GM19455 (cell line): ENCODE results near the gene QPRT.
"Not testable (repeated sequence)": the region's sequence is repeated elsewhere in the genome, so short reads cannot be mapped to it uniquely, and the experiment has no call there.

Experiments
- ATAC-seq: cut with Tn5 transposase; IDR thresholded peaks from one replicate; pipeline ENCODE4 v1.9.1; 2021; ENCODE audit not compliant: unreplicated experiment

QPRT gene

DNA sequence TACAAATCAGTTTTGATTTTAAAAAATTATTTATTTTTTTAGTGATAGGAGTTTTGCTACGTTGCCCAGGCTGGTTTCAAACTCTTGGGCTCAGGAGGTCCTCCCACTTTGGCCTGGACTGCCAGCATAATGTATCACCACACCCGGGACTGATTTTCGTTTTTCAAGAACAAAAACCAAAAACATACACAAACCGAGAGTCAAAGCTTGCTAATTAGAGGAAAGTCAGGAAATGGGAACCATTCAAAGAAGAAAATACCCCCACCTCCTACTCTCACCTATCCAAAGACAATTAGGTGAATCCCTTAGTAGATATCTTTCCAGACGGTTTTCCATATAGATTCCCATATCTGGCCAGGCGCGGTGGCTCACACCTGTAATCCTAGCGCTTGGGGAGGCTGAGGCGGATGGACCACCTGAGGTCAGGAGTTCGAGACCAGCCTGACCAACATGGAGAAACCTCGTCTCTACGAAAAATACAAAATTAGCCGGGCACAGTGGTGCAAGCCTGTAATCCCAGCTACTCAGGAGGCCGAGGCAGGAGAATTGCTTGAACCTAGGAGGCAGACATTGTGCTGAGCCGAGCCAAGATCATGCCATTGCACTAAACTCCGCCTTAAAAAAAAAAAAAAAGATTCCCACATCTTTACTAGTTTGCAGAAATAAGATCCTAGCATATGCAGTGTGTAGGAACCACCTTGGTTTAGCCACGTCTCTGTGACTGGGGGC lies 16.8 kb upstream of the QPRT start:
- ATAC-seq: no peak

DNA sequence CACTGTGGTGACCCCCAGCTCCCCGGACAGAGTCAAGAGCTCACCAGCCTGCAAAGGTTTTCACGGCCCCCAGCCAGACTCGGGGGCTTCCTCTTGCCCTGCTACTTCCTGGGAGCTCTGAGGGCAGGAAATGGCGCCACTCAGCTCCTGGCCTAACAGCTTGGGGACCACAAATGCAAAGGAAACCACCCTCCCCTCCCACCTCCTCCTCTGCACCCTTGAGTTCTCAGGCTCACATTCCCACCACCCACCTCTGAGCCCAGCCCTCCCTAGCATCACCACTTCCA lies 16.3 kb upstream of the QPRT start:
- no peak for ATAC-seq

DNA sequence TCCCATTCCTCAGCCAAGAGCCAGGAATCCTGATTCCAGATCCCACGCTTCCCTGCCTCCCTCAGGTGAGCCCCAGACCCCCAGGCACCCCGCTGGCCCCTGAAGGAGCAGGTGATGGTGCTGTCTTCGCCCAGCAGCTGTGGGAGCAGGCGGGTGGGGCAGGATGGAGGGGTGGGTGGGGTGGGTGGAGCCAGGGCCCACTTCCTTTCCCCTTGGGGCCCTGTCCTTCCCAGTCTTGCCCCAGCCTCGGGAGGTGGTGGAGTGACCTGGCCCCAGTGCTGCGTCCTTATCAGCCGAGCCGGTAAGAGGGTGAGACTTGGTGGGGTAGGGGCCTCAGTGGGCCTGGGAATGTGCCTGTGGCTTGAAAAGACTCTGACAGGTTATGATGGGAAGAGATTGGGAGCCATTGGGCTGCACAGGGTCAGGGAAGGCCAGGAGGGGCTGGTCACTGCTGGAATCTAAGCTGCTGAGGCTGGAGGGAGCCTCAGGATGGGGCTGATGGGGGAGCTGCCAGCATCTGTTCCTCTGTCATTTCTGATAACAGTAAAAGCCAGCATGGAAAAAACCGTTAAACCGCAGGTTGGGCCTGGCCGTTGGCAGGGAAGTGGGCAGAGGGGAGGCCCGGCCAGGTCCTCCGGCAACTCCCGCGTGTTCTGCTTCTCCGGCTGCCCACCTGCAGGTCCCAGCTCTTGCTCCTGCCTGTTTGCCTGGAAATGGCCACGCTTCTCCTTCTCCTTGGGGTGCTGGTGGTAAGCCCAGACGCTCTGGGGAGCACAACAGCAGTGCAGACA lies 15.8 kb upstream of the QPRT start, which contains the start of gene SPN:
SPN (plus strand) TSS at position 232 of the 791 bp plus-strand sequence; CDS start at position 714, 482 bp downstream.
- ATAC-seq: no peak

DNA sequence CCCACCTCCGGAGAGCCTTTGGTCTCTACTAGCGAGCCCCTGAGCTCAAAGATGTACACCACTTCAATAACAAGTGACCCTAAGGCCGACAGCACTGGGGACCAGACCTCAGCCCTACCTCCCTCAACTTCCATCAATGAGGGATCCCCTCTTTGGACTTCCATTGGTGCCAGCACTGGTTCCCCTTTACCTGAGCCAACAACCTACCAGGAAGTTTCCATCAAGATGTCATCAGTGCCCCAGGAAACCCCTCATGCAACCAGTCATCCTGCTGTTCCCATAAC lies 15.2 kb upstream of the QPRT start:
- ATAC-seq: no peak

DNA sequence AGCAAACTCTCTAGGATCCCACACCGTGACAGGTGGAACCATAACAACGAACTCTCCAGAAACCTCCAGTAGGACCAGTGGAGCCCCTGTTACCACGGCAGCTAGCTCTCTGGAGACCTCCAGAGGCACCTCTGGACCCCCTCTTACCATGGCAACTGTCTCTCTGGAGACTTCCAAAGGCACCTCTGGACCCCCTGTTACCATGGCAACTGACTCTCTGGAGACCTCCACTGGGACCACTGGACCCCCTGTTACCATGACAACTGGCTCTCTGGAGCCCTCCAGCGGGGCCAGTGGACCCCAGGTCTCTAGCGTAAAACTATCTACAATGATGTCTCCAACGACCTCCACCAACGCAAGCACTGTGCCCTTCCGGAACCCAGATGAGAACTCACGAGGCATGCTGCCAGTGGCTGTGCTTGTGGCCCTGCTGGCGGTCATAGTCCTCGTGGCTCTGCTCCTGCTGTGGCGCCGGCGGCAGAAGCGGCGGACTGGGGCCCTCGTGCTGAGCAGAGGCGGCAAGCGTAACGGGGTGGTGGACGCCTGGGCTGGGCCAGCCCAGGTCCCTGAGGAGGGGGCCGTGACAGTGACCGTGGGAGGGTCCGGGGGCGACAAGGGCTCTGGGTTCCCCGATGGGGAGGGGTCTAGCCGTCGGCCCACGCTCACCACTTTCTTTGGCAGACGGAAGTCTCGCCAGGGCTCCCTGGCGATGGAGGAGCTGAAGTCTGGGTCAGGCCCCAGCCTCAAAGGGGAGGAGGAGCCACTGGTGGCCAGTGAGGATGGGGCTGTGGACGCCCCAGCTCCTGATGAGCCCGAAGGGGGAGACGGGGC lies 14.7 kb upstream of the QPRT start:
- no peak for ATAC-seq

DNA sequence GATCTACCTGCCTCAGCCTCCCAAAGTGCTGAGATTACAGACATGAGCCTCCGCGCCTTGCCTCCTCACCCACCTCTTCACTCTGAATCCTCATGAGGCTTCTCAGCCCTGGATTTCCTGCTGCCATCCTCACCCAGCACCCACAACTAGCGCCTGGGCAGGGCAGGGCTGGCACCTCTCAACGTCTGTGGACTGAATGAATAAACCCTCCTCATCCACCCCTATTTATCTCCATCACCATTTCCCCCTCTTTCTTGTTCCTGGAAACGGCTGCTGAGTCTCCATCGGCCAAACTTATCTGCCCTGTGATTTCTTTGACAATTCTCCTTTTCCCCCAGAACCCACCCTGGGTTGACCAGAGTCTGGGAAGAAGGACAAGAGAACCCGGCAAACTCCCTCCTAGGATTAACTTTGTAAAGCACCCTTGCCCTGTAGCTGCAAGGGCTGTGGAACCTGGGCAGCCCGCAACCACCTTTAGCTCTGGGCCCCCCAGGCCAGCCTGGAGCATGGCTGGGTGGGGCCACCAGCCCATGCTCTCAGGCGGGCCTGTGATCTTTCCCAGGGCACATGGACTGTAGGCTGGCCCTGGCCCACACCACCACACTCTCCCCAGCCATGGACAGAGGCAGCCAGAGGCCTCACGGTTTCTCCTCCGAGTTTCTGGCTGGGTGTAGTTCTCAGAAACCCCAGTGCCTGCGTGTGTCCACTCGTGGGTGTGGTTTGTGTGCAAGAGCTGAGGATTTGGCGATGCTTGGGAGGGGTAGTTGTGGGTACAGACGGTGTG lies 13.5 kb upstream of the QPRT start:
- no peak for ATAC-seq

DNA sequence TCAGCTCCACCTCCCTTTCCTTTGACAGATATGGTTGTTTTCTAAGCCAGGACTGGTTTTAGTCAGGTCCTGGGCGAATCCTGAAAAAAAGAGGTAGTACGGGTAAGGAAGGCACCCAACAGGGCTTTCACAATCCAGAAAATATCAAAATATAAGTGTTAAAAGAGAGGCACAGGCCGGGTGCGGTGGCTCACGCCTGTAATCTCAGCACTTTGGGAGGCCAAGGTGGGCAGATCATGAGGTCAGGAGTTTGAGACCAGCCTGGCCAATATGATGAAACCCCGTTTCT lies 11.7 kb upstream of the QPRT start:
- ATAC-seq: not testable (repeated sequence)

DNA sequence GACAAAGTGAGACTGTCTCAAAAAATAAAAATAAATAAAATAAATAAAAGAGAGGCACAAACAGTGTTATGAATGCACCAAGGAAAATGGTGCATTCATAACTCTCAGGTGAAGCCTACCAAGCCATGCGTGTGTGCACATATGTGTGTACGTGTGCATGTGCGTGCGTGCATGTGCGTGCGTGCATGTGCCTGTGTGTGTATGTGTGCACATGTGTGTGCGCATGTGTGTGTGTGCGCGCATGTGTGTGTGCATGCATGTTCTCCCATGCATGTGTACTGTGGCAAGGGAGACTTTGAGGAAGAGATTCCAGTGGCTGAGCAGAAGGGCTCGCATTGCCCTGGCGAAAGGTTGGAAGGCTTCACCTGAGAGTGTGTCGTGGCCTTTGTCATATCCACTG lies 11.2 kb upstream of the QPRT start:
- no peak for ATAC-seq

DNA sequence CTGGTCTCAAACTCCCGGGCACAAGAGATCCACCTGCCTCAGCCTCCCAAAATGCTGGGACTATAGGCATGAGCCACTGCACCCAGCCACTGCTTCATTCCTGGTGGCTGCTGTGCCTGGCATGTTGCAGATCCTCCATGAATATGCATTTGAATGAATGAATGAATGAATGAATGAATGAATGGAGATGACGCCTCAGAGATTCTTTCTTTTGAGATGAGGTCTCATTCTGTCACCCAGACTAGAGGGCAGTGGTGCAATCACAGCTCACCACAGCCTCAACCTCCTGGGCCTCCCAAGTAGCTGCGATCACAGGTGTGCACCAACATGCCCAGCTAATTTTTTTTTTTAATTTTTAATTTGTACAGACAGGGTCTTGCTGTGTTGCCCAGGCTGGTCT lies 10.7 kb upstream of the QPRT start:
- no peak for ATAC-seq

DNA sequence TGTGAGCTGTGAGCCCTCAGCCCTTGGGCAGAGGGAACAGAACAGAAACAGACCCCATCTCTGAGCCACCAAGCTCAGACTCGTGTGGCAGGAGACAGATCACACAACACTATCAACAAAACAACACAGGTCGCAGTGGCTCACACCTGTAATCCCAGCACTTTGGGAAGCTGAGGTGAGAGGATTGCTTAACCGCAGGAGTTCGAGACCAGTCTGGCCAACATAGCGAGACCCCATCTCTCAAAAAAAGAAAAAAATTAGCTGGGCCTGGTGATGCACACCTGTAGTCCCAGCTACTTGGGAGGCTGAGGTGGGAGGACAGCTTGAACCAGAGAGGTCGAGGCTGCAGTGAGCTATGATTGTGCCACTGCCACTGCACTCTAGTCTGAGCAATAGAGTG lies 5.5 kb upstream of the QPRT start:
- no peak for ATAC-seq

DNA sequence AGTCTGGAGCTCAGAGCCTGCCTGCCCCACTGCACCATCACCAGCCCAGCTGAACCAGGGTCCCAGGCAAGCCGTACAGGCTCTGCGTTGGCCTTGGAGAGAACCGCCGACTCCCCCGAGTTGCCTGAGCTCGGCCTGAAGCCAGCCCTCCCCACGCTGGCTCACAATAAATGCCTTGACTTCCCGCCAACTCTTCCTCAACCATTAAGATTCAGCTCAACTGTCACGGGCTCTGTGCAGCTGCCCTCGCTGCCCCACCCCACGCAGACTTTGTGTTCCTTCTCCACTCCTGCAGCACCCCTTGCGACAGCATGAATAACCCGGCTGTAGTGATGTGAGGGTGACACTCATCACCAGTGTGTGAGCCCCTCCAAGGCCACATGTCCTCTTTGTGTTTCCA lies 4.8 kb upstream of the QPRT start:
- ATAC-seq: no peak

DNA sequence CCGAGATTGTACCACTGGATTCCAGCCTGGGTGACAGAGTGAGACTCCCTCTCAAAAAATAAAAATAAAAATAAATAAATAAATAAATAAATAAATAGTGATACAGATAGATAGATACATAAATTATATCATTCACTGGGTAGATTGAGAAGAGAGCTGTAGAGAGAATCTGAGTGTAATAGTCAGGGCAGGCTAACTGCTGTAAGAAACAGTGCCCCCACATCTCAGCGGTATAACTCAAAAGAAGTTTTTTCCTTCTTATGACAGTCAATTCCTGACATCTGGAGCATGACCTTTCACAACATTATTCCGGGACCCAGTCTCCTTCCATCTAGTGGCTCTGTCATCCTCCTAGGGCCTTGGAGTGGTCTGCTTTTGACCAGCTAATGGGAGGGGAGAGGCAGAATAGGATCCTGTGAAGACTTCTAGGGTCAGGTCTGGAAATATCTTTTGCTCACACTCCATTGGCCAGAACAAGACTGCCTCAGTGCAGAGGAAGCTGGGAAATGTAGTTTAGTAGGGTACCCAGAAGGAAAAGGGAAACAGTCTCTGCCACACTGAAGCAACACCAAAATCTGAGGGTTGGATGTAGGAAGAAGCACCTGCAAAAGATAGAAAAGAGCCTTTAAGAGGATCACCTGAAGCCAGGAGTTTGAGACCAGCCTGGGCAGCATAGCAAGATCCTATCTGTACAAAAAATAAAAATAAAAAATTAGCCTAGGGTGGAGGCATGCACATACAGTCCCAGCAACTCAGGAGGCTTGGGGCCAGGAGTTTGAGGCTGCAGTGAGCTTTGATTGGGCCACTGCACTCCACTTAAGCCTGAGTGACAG lies 3.0 kb upstream of the QPRT start:
- no peak for ATAC-seq

DNA sequence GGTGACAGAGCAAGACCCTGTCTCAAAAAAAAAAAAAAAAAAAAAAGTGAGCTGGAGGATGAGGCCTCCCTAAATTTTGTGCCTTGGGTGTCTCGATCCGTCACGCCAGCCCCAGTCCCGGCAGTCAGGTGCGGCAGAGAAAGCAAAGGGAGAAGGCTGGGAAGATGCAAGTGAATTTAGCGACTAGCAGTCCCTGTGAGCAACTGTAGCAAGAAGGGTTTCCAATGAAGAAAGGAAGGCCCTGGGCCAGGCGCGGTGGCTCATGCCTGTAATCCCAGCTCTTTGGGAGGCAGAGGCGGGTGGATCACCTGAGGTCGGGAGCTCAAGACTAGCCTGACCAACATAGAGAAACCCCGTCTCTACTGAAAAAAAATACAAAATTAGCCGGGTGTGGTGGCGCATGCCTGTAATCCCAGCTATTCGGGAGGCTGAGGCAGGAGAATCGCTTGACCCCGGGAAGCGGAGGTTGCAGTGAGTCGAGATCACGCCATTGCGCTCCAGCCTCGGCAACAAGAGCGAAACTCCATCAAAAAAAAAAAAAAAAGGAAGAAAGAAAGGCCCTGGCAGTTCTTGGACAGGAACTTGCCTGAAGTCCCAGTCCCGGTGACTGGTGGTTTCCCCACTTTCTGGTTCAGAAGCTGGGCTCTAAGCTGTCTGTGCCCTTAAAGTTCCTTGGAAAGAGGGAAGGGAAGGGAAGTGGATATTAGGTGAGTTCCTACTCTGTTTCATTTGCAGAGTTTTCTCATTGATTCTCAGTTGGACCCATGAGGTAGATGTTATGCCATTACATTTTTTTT lies 1.8 kb upstream of the QPRT start:
- ATAC-seq: no peak

DNA sequence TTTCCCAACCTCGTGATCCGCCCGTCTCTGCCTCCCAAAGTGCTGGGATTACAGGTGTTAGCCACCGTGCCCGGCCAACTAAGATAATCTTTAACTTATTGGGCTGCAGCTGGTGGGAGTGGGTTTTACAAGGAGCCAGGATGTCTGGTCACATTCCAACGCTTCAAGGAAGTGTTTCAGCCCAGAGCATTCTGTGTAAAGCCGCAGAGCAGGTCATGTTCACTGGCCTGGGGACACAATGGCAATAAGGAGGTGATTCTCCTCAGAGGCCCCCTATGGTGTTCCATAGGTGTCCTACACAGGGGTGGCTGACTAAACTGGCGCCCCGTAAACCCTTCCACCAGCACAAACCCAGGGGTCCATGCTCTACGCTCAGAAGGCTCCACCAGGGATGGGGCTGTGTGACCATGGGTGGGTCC lies 1.2 kb downstream of the QPRT start:
- ATAC-seq: no peak

DNA sequence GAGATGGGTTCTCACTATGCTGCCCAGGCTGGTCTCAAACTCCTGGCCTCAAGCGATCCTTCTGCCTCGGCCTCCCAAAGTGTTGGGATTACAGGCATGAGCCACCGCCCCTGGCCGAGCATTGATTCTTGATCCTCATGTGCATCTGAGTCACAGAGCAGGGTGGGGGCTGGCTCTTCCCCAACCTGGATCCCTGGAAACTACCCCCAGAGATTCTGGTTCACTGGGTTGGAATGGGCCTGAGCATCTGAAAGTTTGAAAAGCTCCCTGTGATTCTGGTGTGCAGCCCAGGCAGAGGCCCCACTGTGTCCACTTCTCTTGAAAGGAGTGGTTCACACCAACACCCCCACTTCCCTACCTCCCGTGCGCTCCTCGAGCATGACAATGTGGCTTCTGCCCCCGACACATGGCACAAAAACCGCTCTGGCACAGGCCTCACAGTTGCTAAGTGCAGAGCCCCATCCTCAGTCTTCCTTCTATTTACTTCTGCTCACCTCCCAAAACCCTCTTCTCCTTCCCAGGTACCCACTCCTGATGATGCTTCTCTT lies 4.6 kb downstream of the QPRT start:
- no peak for ATAC-seq

DNA sequence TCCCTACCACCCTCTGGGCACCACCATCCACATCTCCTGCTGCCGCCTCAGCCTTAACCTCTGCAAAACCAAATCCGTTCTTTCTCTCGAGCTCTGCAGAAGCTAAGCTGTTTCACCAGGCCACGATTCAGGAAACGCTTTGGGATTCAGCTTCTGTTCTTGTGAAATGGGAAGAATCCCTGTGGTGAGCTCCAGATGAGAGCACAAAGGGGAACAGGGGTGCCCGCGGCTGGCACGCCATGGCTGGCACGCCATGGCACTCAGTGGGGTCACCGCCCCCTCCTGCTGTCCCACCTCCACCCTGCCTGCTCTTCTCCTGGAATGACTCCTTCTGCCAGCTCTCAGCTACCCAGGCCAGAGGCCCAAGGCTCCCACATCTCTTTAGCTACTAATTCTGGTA lies 5.7 kb downstream of the QPRT start:
- no peak for ATAC-seq

DNA sequence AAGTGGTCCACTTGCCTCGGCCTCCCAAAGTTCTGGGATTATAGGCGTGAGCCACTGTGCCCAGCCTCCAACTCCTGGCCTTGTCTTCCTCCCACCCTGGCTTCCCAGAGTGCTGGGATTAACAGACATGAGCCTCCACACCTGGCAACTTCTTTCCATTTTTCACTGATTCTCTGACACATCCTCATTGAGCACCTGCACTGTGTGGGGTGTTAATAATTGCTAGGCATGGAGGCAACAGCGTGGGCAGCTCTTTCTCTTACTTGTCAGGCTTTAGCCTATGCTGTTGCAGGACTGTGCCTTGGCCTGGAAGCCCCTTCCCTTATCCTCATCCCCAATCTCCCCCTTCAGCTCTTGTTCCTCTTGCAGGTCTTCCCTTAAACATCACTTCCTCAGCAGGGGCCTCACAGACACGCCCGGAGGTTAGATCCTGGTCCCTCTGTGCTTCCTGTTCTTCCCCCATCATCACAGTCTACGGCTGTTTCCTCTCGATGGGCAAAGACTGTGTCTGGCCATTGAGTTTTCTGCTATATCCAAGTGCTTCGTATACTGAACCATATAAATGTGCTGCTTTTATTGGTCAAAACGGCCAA lies 7.9 kb downstream of the QPRT start:
- no peak for ATAC-seq

DNA sequence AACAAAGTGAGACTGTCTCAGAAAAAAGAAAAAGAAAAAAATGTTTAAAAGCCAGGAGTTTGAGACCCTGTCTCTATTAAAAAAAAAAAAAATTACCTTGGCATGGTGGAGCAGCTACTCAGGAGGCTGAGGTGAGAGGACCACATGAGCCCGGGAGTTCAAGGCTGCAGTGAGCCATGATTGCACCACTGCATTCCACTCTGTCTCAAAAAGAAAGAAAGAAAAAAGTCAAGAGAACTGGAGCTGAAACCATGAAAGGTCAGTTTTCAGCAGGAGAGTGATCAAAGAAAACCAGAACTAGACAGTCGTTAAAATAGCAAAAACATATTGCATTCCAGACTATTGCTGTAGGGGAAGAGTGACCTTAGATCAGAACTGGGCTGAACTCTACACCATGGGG lies 8.8 kb downstream of the QPRT start:
- no peak for ATAC-seq

DNA sequence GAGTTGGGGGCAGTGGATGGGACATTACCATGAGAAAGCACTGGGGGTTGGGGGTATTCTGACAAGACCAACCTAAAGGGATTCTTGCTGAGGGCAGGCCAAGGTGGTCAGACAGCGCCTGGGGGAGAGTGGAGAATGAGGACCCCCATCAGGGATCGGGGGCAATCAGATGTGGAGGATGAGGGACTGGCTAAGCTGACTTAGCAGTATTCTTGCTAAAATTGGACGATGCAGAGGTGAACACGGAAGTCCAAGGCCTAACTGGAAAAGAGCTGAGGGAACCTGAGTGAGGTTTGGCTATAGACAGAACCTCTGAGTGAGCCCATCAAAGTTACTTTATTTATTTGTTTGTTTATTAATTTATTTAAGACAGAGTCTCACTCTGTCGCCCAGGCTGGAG lies 9.2 kb downstream of the QPRT start:
- no peak for ATAC-seq
